Brain microvascular endothelial cell (primary cell): ENCODE data around the gene GID8.

ENCODE experiments used
- DNase-seq: peaks from one replicate; pipeline ENCODE4 v3.0.0-alpha.2; 2020
- H3K27ac ChIP-seq: fragments of 250-450 bp; sonication (Bioruptor Pico); 2 replicates; pipeline ENCODE4 v1.5.1; 2020; ENCODE audit warnings: mild to moderate bottlenecking, moderate library complexity
- H3K27me3 ChIP-seq: fragments of 250-450 bp; sonication (Bioruptor Pico); replicated peaks from 2 replicates; pipeline ENCODE4 v1.5.1; 2020; ENCODE audit warnings: mild to moderate bottlenecking
- H3K36me3 ChIP-seq: fragments of 250-450 bp; sonication (Bioruptor Pico); replicated peaks from 2 replicates; pipeline ENCODE4 v1.5.1; 2020; ENCODE audit warnings: mild to moderate bottlenecking
- H3K4me3 ChIP-seq: 2 replicates; pipeline ENCODE4 v1.5.1; 2011; ENCODE audit warnings: low read depth, mild to moderate bottlenecking, control low read depth, low read length, moderate library complexity
- CTCF ChIP-seq: IDR thresholded peaks from 2 replicates; pipeline ENCODE4 v1.5.1; 2011; ENCODE audit warnings: low read depth, mild to moderate bottlenecking, moderate library complexity, low read length, control low read depth, inconsistent platforms; ENCODE audit errors: missing control alignments
- in situ Hi-C: cut with HindIII; loops from 2 replicates; pipeline ENCODE4 v1.10.0; 2017; ENCODE audit warnings: low sequenced_read_pairs, low pct_ligation_motif_present

The GID8 gene

GRCh38 chr20:62926229-62927127 lies 11.5 kb upstream of the GID8 start, which contains the start of gene DIDO1:
DIDO1 (minus strand) TSS chr20:62926505.
- peak; percentile 52 for TF ChIP-seq CTCF
- Histone ChIP-seq H3K27ac (peak within 1 kb of the TSS; percentile 92), H3K27me3 (no peaks in the 10 kb centered on the region), H3K4me3 (peak within 1 kb of the TSS; percentile 93), H3K36me3 (no peaks in the 10 kb centered on the region)
- DNase-seq: peak; percentile 59
- in situ Hi-C loops: no loop called here

GRCh38 chr20:62927128-62927705 lies 10.7 kb upstream of the GID8 start:
- no peaks in the 10 kb centered on the region for H3K36me3 ChIP-seq
- H3K27ac ChIP-seq: no peak overlapping the region
- no peak for TF ChIP-seq CTCF
- no peak overlapping the region for H3K4me3 ChIP-seq
- in situ Hi-C loops: no loop called here
- H3K27me3 ChIP-seq: no peaks in the 10 kb centered on the region
- DNase-seq: no peak

- Histone ChIP-seq H3K36me3 (no peaks in the 10 kb centered on the region), H3K4me3 (peak overlapping the region; percentile 52), H3K27ac (no peak overlapping the region), H3K27me3 (no peaks in the 10 kb centered on the region)
- no peak for DNase-seq
- no peak for TF ChIP-seq CTCF
- in situ Hi-C loops: no loop called here
These were observed 9.6 kb upstream of the GID8 start for GRCh38 chr20:62928246-62928939.

- Histone ChIP-seq H3K36me3 (no peaks in the 10 kb centered on the region), H3K27me3 (no peaks in the 10 kb centered on the region), H3K27ac (no peak overlapping the region), H3K4me3 (peak overlapping the region; percentile 52)
- DNase-seq: peak; percentile 33
- TF ChIP-seq CTCF: no peak
- in situ Hi-C loops: no loop called here
These were observed 8.9 kb upstream of the GID8 start for GRCh38 chr20:62929051-62929538.

GRCh38 chr20:62931464-62931863 lies 6.5 kb upstream of the GID8 start:
- no peak overlapping the region for H3K27ac ChIP-seq
- DNase-seq: no peak
- no peaks in the 10 kb centered on the region for H3K27me3 ChIP-seq
- TF ChIP-seq CTCF: no peak
- in situ Hi-C loops: no loop called here
- no peaks in the 10 kb centered on the region for H3K36me3 ChIP-seq
- no peak overlapping the region for H3K4me3 ChIP-seq
